Kidney capillary endothelial cell (primary cell): ENCODE results near the gene DUS2.

Experiments
- DNase-seq: peaks from one replicate; pipeline ENCODE4 v3.0.0-alpha.2; 2018; ENCODE audit warnings: low spot score

The DUS2 gene

GRCh38 chr16:68046106-68046505 lies 23.0 kb downstream of the DUS2 start:
- no peak for DNase-seq

GRCh38 chr16:68047987-68048386 lies 24.9 kb downstream of the DUS2 start:
- DNase-seq, result no peak

- no peak for DNase-seq
Observed at GRCh38 chr16:68049449-68049848, 26.4 kb downstream of the DUS2 start.

- DNase-seq, result no peak
Observed at GRCh38 chr16:68055395-68055794, 32.3 kb downstream of the DUS2 start.

- DNase-seq, result no peak
Observed at GRCh38 chr16:68059804-68060203, 36.7 kb downstream of the DUS2 start.

- DNase-seq, result no peak
Observed at GRCh38 chr16:68061396-68061795, 38.3 kb downstream of the DUS2 start.

GRCh38 chr16:68062910-68063393 lies 39.9 kb downstream of the DUS2 start:
- no peak for DNase-seq

- peak; percentile 59 for DNase-seq
Observed at GRCh38 chr16:68064791-68065365, 41.8 kb downstream of the DUS2 start.

- DNase-seq, result no peak
Observed at GRCh38 chr16:68065716-68066305, 42.7 kb downstream of the DUS2 start.

- DNase-seq, result no peak
Observed at GRCh38 chr16:68066763-68067162, 43.7 kb downstream of the DUS2 start.

- DNase-seq, result no peak
Observed at GRCh38 chr16:68068926-68069325, 45.8 kb downstream of the DUS2 start.

GRCh38 chr16:68069511-68070248 lies 46.6 kb downstream of the DUS2 start:
- no peak for DNase-seq

GRCh38 chr16:68070249-68070730 lies 47.2 kb downstream of the DUS2 start:
- DNase-seq, result no peak

GRCh38 chr16:68070806-68071517 lies 47.9 kb downstream of the DUS2 start:
- no peak for DNase-seq

GRCh38 chr16:68071518-68071901 lies 48.4 kb downstream of the DUS2 start:
- no peak for DNase-seq

GRCh38 chr16:68072038-68072695 lies 49.1 kb downstream of the DUS2 start:
- no peak for DNase-seq

- DNase-seq, result no peak
Observed at GRCh38 chr16:68073902-68074760, 51.0 kb downstream of the DUS2 start.

GRCh38 chr16:68074850-68075555 lies 51.9 kb downstream of the DUS2 start:
- DNase-seq, result no peak

GRCh38 chr16:68075980-68076379 lies 52.9 kb downstream of the DUS2 start:
- DNase-seq, result no peak

GRCh38 chr16:68076560-68076959 lies 53.5 kb downstream of the DUS2 start:
- DNase-seq, result no peak
